Measurements from ENCODE around the gene MGLL. TPM values are rescaled to one million over a fixed set of nuclear protein-coding genes. Genes with fewer than 3 reads are reported as not detected.

MGLL gene
- total RNA-seq, 1 experiment from 2014 or later: 6.8 TPM

DNA sequence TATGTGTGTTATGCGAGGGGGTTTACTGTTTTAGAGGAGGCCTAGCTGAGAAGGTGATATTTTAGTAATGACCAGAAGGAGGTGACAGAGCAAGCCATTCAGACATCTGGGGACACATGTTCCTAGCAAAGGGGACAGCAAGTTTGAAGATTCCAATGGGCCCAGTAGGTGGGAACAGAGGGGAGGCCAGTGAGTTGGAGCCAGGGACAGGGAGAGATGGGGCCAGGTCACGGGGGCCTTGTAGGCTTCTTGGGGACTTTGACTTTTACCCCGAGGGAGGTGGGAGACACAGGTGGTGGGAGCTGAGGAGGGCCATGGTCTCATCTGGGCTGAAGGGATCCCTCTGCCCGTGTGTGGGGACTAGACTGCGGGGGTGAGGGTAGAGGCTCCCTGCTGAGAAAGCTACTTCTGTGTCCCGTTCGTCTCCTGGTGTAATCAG lies 72.5 kb downstream of the MGLL start:
- H3K4me2 ChIP-seq (ENCODE audit: low read length): no peak overlapping the region
- H3K36me3 ChIP-seq (ENCODE audit: control insufficient read depth in 1 of 2, insufficient read depth in 2 of 2, low read length in 2 of 2): no peaks in the 10 kb centered on the region
- no TSS peak for BruUV-seq (replicated peaks)
- H3K9me3 ChIP-seq (ENCODE audit: control insufficient read depth in 1 of 2, insufficient read depth in 1 of 2, low read depth in 1 of 2, low read length in 2 of 2): no peaks in the 10 kb centered on the region
- H3K27ac ChIP-seq (ENCODE audit: low read depth, low read length): no peak overlapping the region
- no peak overlapping the region for H3K4me3 ChIP-seq (replicated peaks in 1 of 2; ENCODE audit: low read depth in 1 of 2, low read length in 2 of 2)
- ATAC-seq (peak; percentile 40; the same call in 1 of the 2 replicates), DNase-seq (ENCODE audit: low read depth, low spot score) (no peak)
- ChIA-PET CTCF (interaction anchor here (1.6 kb wide), 1 partner anchor 83 kb away, joined by 3 read pairs; no protein-coding TSS in a partner anchor), POLR2A (no interaction called here), RAD21 (ENCODE audit: low non-redundant PET in 1 of 2, low total read pairs in 2 of 2, uncharacterized antibody in 2 of 2, unreplicated experiment in 2 of 2) (no interaction called here)
- H3K9ac ChIP-seq (ENCODE audit: low read length): no peak overlapping the region
- H3K9me2 ChIP-seq (ENCODE audit: insufficient read depth): no peaks in the 10 kb centered on the region
- H3K27me3 ChIP-seq (ENCODE audit: insufficient read depth, low read length): no peaks in the 10 kb centered on the region
- H3K79me2 ChIP-seq (ENCODE audit: insufficient read depth, low read length): no peaks in the 10 kb centered on the region
- no peaks in the 10 kb centered on the region for H4K20me1 ChIP-seq (ENCODE audit: insufficient read depth)
- intact Hi-C loops (cut with micrococcal nuclease): loop anchor here (5.0 kb wide), 1 partner anchor 382 kb away; no protein-coding TSS in a partner anchor
- H3K4me1 ChIP-seq (ENCODE audit: control insufficient read depth in 1 of 2, insufficient read depth in 2 of 2, low read length in 2 of 2): peaks cover 16 to 49% of the 10 kb centered on the region in 2 experiments
- H2AFZ ChIP-seq (ENCODE audit: low read depth, low read length, poor library complexity, severe bottlenecking): no peak overlapping the region
- peak; percentile 62 for TF ChIP-seq RAD21 (IDR thresholded peaks at IDR 0.05; ENCODE audit: low read depth)
- TF ChIP-seq, protein P1, sequence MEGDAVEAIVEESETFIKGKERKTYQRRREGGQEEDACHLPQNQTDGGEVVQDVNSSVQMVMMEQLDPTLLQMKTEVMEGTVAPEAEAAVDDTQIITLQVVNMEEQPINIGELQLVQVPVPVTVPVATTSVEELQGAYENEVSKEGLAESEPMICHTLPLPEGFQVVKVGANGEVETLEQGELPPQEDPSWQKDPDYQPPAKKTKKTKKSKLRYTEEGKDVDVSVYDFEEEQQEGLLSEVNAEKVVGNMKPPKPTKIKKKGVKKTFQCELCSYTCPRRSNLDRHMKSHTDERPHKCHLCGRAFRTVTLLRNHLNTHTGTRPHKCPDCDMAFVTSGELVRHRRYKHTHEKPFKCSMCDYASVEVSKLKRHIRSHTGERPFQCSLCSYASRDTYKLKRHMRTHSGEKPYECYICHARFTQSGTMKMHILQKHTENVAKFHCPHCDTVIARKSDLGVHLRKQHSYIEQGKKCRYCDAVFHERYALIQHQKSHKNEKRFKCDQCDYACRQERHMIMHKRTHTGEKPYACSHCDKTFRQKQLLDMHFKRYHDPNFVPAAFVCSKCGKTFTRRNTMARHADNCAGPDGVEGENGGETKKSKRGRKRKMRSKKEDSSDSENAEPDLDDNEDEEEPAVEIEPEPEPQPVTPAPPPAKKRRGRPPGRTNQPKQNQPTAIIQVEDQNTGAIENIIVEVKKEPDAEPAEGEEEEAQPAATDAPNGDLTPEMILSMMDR (IDR thresholded peaks at IDR 0.05 in 2 of 3, conservative IDR thresholded peaks at IDR 0.05 in 1 of 3; ENCODE audit: borderline replicate concordance in 1 of 3, insufficient read depth in 1 of 3, low read depth in 2 of 3, low read length in 2 of 3): peak in 2 of 3 experiments; percentile 25 to 32; a peak in 3 of 6 replicates
- TF ChIP-seq MAX (IDR thresholded peaks at IDR 0.05): no peak; the same call in 1 of the 2 replicates

DNA sequence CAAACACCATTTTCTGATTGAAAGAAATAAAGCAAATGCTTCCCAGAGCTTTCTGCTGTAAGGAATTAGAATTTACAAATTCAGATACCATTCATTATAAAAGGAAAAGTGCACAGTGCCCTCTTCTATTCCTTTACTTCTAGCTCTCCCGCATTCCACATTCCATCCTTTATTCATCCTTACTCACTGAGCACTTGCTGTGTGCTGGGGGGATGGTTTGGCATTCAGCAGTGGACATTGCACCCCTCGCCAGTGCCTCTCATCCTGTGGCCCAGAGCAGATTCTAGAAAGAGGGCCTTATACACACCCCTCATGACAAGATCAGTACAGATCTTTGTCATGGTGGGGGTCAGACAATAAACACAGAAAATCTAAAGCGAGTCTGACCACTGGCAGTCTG lies 73.0 kb downstream of the MGLL start:
- intact Hi-C loops (cut with micrococcal nuclease): no loop called here
- H3K4me3 ChIP-seq (replicated peaks in 1 of 2; ENCODE audit: low read depth in 1 of 2, low read length in 2 of 2): no peak overlapping the region
- ChIA-PET RAD21 (ENCODE audit: low non-redundant PET in 1 of 2, low total read pairs in 2 of 2, uncharacterized antibody in 2 of 2, unreplicated experiment in 2 of 2) (no interaction called here), CTCF (interaction anchor here (1.6 kb wide), 1 partner anchor 83 kb away, joined by 3 read pairs; no protein-coding TSS in a partner anchor), POLR2A (no interaction called here)
- H3K4me1 ChIP-seq (ENCODE audit: control insufficient read depth in 1 of 2, insufficient read depth in 2 of 2, low read length in 2 of 2): peaks cover 16 to 49% of the 10 kb centered on the region in 2 experiments
- H3K4me2 ChIP-seq (ENCODE audit: low read length): no peak overlapping the region
- H3K79me2 ChIP-seq (ENCODE audit: insufficient read depth, low read length): no peaks in the 10 kb centered on the region
- H3K27me3 ChIP-seq (ENCODE audit: insufficient read depth, low read length): no peaks in the 10 kb centered on the region
- DNase-seq (ENCODE audit: low read depth, low spot score) (no peak), ATAC-seq (no peak)
- no peak overlapping the region for H3K27ac ChIP-seq (ENCODE audit: low read depth, low read length)
- no peaks in the 10 kb centered on the region for H3K9me2 ChIP-seq (ENCODE audit: insufficient read depth)
- H3K36me3 ChIP-seq (ENCODE audit: control insufficient read depth in 1 of 2, insufficient read depth in 2 of 2, low read length in 2 of 2): no peaks in the 10 kb centered on the region
- no peaks in the 10 kb centered on the region for H4K20me1 ChIP-seq (ENCODE audit: insufficient read depth)
- no peak overlapping the region for H3K9ac ChIP-seq (ENCODE audit: low read length)
- no peaks in the 10 kb centered on the region for H3K9me3 ChIP-seq (ENCODE audit: control insufficient read depth in 1 of 2, insufficient read depth in 1 of 2, low read depth in 1 of 2, low read length in 2 of 2)
- no peak overlapping the region for H2AFZ ChIP-seq (ENCODE audit: low read depth, low read length, poor library complexity, severe bottlenecking)
- no TSS peak for BruUV-seq (replicated peaks)
- no peak for TF ChIP-seq ZFX (IDR thresholded peaks at IDR 0.05)
- TF ChIP-seq SIN3A (IDR thresholded peaks at IDR 0.05; ENCODE audit: low read depth): no peak
- TF ChIP-seq, protein P1 (IDR thresholded peaks at IDR 0.05 in 2 of 3, conservative IDR thresholded peaks at IDR 0.05 in 1 of 3; ENCODE audit: borderline replicate concordance in 1 of 3, insufficient read depth in 1 of 3, low read depth in 2 of 3, low read length in 2 of 3): no peak
- TF ChIP-seq EZH2 (IDR thresholded peaks at IDR 0.05): no peak
- no peak for TF ChIP-seq JUND (IDR thresholded peaks at IDR 0.05)
- no peak for TF ChIP-seq ZNF274 (IDR thresholded peaks at IDR 0.05; ENCODE audit: low read depth, low read length)
- no peak for TF ChIP-seq TCF7L2 (IDR thresholded peaks at IDR 0.05; ENCODE audit: borderline replicate concordance, extremely low read depth, insufficient read depth, insufficient read length)
- no peak for TF ChIP-seq CEBPB (IDR thresholded peaks at IDR 0.05; ENCODE audit: low read depth)
- no peak for TF ChIP-seq SRF (IDR thresholded peaks at IDR 0.05; ENCODE audit: low read depth)
- TF ChIP-seq EZH2phosphoT487 (IDR thresholded peaks at IDR 0.05; ENCODE audit: borderline replicate concordance): no peak
- TF ChIP-seq YY1 (IDR thresholded peaks at IDR 0.05; ENCODE audit: extremely low read depth, insufficient replicate concordance, low read depth, low read length): no peak
